ENCODE data around the gene RASA2.

The RASA2 gene

GRCh38 chr3:141648055-141648910 is 161.5 kb downstream of the RASA2 start:
- DNase-seq = no peak

- DNase-seq = no peak
Observed at GRCh38 chr3:141649871-141650270, 163.0 kb downstream of the RASA2 start.

GRCh38 chr3:141650783-141651182 is 164.0 kb downstream of the RASA2 start:
- DNase-seq = no peak

- no peak for DNase-seq
Observed at GRCh38 chr3:141651409-141651808, 164.6 kb downstream of the RASA2 start.

- DNase-seq = no peak
Observed at GRCh38 chr3:141652349-141652748, 165.5 kb downstream of the RASA2 start.

- no peak for DNase-seq
Observed at GRCh38 chr3:141653847-141654246, 167.0 kb downstream of the RASA2 start.

GRCh38 chr3:141655801-141656200 is 169.0 kb downstream of the RASA2 start:
- DNase-seq = no peak

GRCh38 chr3:141656771-141657170 is 169.9 kb downstream of the RASA2 start:
- peak; percentile 90 for DNase-seq

GRCh38 chr3:141657516-141657915 is 170.7 kb downstream of the RASA2 start:
- DNase-seq = no peak

GRCh38 chr3:141659821-141660613 is 173.2 kb downstream of the RASA2 start:
- peak; percentile 50 for DNase-seq

GRCh38 chr3:141660614-141660947 is 173.8 kb downstream of the RASA2 start:
- DNase-seq = no peak

GRCh38 chr3:141661229-141662196 is 174.7 kb downstream of the RASA2 start:
- DNase-seq = no peak

GRCh38 chr3:141663993-141664392 is 177.2 kb downstream of the RASA2 start:
- DNase-seq = peak; percentile 22
